PC-9 (cell line): ENCODE results near the gene CHCHD5. TPM values are rescaled to one million over a fixed set of nuclear protein-coding genes. Genes with fewer than 3 reads are reported as not detected.

Source experiments
- BruUV-seq: library from RNA; stranded (reverse); fragments of 400-500 nt; replicated peaks from 2 replicates; lab custom pipeline; 2021; lab: Mats Ljungman, UMichigan
- CTCF ChIA-PET: fragments of 300-600 bp; sonication (Branson Sonifier 250); formaldehyde crosslinking; loops from one replicate; lab custom pipeline; 2022; ENCODE audit warnings: antibody characterized with exemption; lab: Charles Lee
- POLR2A ChIA-PET: fragments of 300-600 bp; sonication (Branson Sonifier 250); formaldehyde crosslinking; loops from one replicate; lab custom pipeline; 2022; ENCODE audit warnings: antibody characterized with exemption; ENCODE audit not compliant: unreplicated experiment; lab: Charles Lee
- DNase-seq, 2 experiments: peaks; one replicate each; pipeline versions ENCODE4 v3.0.0 to v3.0.0-alpha.2; 2015 to 2022; ENCODE audit warnings: mixed read lengths in 1 of 2
- H2AFZ ChIP-seq: fragments of 200-600 bp; sonication (generic); 2 replicates; pipeline ENCODE4 v1.8.1; 2017; ENCODE audit warnings: antibody characterized with exemption
- H3F3A ChIP-seq: fragments of 200-600 bp; sonication (generic); 2 replicates; pipeline ENCODE4 v1.8.1; 2017; ENCODE audit warnings: antibody characterized with exemption, mild to moderate bottlenecking, low read depth; ENCODE audit not compliant: insufficient read depth
- H3K27ac ChIP-seq: fragments of 200-600 bp; sonication (generic); 2 replicates; pipeline ENCODE4 v1.6.1; 2016; ENCODE audit warnings: mixed run types
- H3K27me3 ChIP-seq: fragments of 200-600 bp; sonication (generic); 2 replicates; pipeline ENCODE4 v1.6.1; 2016; ENCODE audit warnings: low read depth, mixed run types; ENCODE audit not compliant: insufficient read depth
- H3K36me3 ChIP-seq: fragments of 200-600 bp; sonication (generic); 2 replicates; pipeline ENCODE4 v1.6.1; 2016; ENCODE audit warnings: low read depth, mixed run types
- H3K4me1 ChIP-seq: fragments of 200-600 bp; sonication (generic); replicated peaks from 2 replicates; pipeline ENCODE4 v1.6.1; 2016; ENCODE audit warnings: mixed run types; ENCODE audit not compliant: insufficient read depth
- H3K4me2 ChIP-seq: fragments of 200-600 bp; sonication (generic); 2 replicates; pipeline ENCODE4 v1.6.1; 2017; ENCODE audit warnings: mixed run types
- H3K4me3 ChIP-seq: fragments of 200-600 bp; sonication (generic); 2 replicates; pipeline ENCODE4 v1.6.1; 2016; ENCODE audit warnings: mixed run types
- H3K79me2 ChIP-seq: fragments of 200-600 bp; sonication (generic); 2 replicates; pipeline ENCODE4 v1.6.1; 2017; ENCODE audit warnings: low read depth, mixed run types
- H3K9me2 ChIP-seq: fragments of 200-600 bp; sonication (generic); 2 replicates; pipeline ENCODE4 v1.8.1; 2017; ENCODE audit warnings: mild to moderate bottlenecking; ENCODE audit not compliant: insufficient read depth
- H3K9me3 ChIP-seq: fragments of 200-600 bp; sonication (generic); 2 replicates; pipeline ENCODE4 v1.8.1; 2016; ENCODE audit warnings: low read depth; ENCODE audit not compliant: insufficient read depth
- H4K20me1 ChIP-seq: fragments of 200-600 bp; sonication (generic); 2 replicates; pipeline ENCODE4 v1.8.1; 2017; ENCODE audit not compliant: insufficient read depth
- EZH2 ChIP-seq: fragments of 200-600 bp; sonication (generic); IDR thresholded peaks from 2 replicates; pipeline ENCODE4 v1.8.0; 2017; ENCODE audit warnings: antibody characterized with exemption, low read depth
- intact Hi-C: fragments of 100-400 bp; cut with micrococcal nuclease; formaldehyde crosslinking; loops from one replicate; pipeline ENCODE4 v1.10.0; 2022; ENCODE audit not compliant: unreplicated experiment
- total RNA-seq: library from RNA; stranded (reverse); gene quantifications from 2 replicates; pipeline ENCODE4 v1.2.3, GENCODE V29; 2021
- TF ChIP-seq, protein P1 (sequence below): fragments of 200-600 bp; sonication (generic); conservative IDR thresholded peaks from 2 replicates; pipeline ENCODE4 v1.6.1; 2017; ENCODE audit warnings: mixed run types, antibody characterized with exemption, mild to moderate bottlenecking, moderate library complexity

Gene CHCHD5
- total RNA-seq, 1 experiment from 2014 or later: 38.4 TPM

GRCh38 chr2:112585400-112585799 lies 991 bp downstream of the CHCHD5 start:
- no peaks in the 10 kb centered on the region; the same call in 1 of the 2 replicates for H3K36me3 ChIP-seq
- H3K4me3 ChIP-seq: peak overlapping the region; percentile 91
- peaks cover 43% of the 10 kb centered on the region for H3F3A ChIP-seq
- CTCF ChIA-PET: no interaction called here
- H3K27me3 ChIP-seq: no peaks in the 10 kb centered on the region
- H3K4me2 ChIP-seq: peak overlapping the region; percentile 89
- peaks cover 24% of the 10 kb centered on the region for H3K79me2 ChIP-seq
- H4K20me1 ChIP-seq: no peaks in the 10 kb centered on the region
- H2AFZ ChIP-seq: no peak overlapping the region
- TF ChIP-seq, protein P1, sequence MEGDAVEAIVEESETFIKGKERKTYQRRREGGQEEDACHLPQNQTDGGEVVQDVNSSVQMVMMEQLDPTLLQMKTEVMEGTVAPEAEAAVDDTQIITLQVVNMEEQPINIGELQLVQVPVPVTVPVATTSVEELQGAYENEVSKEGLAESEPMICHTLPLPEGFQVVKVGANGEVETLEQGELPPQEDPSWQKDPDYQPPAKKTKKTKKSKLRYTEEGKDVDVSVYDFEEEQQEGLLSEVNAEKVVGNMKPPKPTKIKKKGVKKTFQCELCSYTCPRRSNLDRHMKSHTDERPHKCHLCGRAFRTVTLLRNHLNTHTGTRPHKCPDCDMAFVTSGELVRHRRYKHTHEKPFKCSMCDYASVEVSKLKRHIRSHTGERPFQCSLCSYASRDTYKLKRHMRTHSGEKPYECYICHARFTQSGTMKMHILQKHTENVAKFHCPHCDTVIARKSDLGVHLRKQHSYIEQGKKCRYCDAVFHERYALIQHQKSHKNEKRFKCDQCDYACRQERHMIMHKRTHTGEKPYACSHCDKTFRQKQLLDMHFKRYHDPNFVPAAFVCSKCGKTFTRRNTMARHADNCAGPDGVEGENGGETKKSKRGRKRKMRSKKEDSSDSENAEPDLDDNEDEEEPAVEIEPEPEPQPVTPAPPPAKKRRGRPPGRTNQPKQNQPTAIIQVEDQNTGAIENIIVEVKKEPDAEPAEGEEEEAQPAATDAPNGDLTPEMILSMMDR: no peak
- no peak for TF ChIP-seq EZH2
- DNase-seq: no peak
- intact Hi-C loops: no loop called here
- no TSS peak for BruUV-seq
- no peaks in the 10 kb centered on the region for H3K9me2 ChIP-seq
- H3K27ac ChIP-seq: peak overlapping the region; percentile 92
- POLR2A ChIA-PET: interaction anchor here (0.6 kb wide), 1 partner anchor 92 kb away, joined by 16 read pairs; no protein-coding TSS in a partner anchor
- H3K9me3 ChIP-seq: no peaks in the 10 kb centered on the region
- peaks cover 24% of the 10 kb centered on the region for H3K4me1 ChIP-seq

GRCh38 chr2:112585873-112586464 lies 1.6 kb downstream of the CHCHD5 start:
- intact Hi-C loops: no loop called here
- Histone ChIP-seq H2AFZ (no peak overlapping the region), H3K9me3 (no peaks in the 10 kb centered on the region), H3K4me1 (peaks cover 27% of the 10 kb centered on the region), H3K4me2 (peak overlapping the region; percentile 89), H3K9me2 (no peaks in the 10 kb centered on the region), H3K4me3 (no peak overlapping the region), H3F3A (peaks cover 44% of the 10 kb centered on the region), H3K27ac (no peak overlapping the region; the same call in 1 of the 2 replicates), H3K27me3 (no peaks in the 10 kb centered on the region), H3K79me2 (peaks cover 24% of the 10 kb centered on the region), H4K20me1 (no peaks in the 10 kb centered on the region), H3K36me3 (no peaks in the 10 kb centered on the region; the same call in 1 of the 2 replicates)
- no TSS peak for BruUV-seq
- POLR2A ChIA-PET: no interaction called here
- no peak for TF ChIP-seq EZH2
- TF ChIP-seq, protein P1: no peak
- DNase-seq: no peak
- CTCF ChIA-PET: no interaction called here

DNA sequence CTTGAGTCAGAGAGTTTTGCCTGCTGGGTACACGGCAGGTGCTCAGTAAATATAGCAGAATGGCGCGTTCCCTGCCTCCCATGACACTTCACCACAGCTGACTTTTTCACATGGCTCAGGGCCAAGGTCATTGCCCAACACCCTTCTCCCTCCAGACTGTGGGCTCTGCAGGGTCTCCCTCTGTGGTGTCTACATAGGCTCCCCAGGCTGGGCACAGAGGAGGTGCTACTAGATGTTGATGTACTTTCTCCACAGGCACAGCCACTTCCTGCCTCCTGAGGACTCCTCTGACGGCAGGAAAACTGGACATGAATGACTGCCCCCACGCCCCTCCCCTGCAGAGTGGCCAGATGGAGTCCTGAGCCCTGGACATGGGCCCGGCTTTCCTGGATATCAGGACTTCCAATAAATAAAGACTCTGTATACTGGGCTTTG lies 4.2 kb downstream of the CHCHD5 start:
- H3K36me3 ChIP-seq: no peaks in the 10 kb centered on the region
- peaks cover 13% of the 10 kb centered on the region for H3K79me2 ChIP-seq
- CTCF ChIA-PET: no interaction called here
- DNase-seq: no peak
- H3K27ac ChIP-seq: no peak overlapping the region
- H3K9me3 ChIP-seq: no peaks in the 10 kb centered on the region
- H3K4me2 ChIP-seq: no peak overlapping the region
- BruUV-seq: no TSS peak
- H3K27me3 ChIP-seq: no peaks in the 10 kb centered on the region
- H3F3A ChIP-seq: peaks cover 40% of the 10 kb centered on the region
- H3K4me3 ChIP-seq: no peak overlapping the region
- no peaks in the 10 kb centered on the region for H3K9me2 ChIP-seq
- H2AFZ ChIP-seq: no peak overlapping the region
- no peaks in the 10 kb centered on the region for H4K20me1 ChIP-seq
- H3K4me1 ChIP-seq: peaks cover 23% of the 10 kb centered on the region
- TF ChIP-seq, protein P1: no peak
- TF ChIP-seq EZH2: no peak
- intact Hi-C loops: no loop called here
- POLR2A ChIA-PET: no interaction called here
